ENCODE data around the gene AGAP3.

Gene AGAP3

DNA sequence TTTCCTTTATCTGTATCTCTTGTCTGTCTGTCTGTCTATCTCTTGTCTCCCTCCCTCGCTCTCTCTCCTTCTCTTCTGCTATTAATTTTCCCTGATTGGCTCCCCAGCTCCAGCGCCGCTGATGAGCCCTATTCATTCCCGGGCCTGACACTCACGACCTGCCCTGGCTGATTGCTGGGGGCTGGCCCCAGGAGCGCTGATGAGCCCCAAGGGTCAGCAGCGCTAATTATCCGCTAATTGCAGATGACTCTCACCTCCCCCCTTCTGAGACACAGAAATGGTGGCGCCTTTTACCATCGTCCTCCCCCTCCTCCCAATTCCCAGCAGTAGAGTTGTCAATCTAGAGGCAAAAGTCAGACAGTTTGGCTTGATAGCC is 82.5 kb downstream of the AGAP3 start:
- no peak for DNase-seq

DNA sequence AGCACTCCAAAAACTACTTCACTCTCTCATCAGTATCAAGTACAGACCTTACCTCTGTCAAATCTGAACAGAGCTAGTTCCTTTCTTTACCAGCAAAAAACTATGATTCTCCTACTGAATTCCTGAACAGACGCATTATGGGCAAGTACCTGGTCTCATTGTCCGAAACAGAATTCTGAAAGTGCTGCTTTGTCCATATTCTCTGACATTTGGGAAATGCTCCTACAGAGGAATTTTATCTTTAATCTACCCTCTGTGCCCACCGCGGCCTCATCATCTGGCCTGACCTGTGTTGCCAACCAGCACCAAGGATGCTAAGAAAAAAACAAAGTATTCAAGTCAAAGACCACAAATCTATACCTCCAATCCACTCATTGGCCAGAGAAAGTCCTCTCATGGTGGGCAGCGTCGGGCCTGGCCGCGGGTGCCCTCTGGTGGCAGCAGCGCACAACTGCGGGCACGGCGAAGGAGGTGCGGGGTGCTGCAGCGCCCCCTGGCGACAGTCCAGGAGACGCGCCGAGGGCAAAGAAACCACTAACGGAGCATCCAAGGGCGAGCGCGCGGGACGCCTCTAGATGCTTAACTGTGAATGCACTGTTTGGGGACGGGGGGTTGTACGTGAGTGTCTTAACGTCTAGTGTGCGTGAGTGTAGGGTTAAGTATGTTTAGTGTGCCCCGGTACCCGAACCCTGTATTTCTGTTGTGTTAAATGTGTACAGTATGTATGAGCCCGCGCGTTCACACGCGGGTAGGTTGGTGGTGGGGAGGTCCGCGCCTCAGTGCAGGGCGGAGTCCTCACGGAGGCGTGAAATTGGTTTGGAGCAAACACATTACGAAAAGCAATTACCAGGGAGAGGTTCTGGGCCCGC is 86.2 kb downstream of the AGAP3 start:
- DNase-seq = no peak

DNA sequence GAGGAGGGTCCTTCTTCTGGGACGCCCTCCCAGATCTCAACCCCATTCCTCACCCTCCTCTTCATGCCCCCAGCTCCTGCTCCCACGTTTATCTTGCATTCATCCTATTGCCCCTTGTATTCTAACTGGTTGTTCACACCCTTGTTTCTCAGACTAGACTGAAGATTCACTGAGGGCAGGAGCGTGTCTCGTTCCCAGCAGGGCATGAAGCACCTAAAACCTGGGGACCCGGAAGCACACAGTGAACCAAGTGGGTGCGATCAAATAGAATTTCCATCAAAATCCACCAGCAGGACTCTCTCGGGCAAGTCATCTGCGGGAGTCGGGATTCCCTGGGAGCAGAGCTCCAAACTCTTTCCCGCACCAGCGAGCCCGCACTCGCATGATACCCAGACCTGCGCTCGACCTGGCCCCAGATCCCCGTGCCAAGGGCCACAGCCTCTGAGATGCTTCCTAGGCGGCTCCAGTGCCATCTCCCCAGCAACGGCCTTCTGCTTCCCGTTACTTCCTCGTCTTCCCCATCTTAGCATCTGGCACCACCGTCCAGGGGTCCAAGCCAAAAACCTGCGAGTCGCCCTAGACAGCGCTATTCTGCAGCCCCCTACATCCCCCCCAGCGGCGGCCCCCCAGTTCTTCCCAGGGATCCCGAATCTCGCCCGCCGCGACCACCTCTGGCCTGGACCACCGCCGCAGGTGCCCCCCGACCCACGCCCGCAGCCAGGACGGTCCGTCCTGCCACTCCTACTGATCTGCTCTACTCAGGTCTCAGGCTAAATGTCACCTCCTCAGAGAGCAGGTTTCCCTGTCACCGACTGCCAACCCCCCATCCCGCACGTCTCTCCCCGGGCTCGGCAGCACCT is 87.3 kb downstream of the AGAP3 start:
- DNase-seq = no peak

DNA sequence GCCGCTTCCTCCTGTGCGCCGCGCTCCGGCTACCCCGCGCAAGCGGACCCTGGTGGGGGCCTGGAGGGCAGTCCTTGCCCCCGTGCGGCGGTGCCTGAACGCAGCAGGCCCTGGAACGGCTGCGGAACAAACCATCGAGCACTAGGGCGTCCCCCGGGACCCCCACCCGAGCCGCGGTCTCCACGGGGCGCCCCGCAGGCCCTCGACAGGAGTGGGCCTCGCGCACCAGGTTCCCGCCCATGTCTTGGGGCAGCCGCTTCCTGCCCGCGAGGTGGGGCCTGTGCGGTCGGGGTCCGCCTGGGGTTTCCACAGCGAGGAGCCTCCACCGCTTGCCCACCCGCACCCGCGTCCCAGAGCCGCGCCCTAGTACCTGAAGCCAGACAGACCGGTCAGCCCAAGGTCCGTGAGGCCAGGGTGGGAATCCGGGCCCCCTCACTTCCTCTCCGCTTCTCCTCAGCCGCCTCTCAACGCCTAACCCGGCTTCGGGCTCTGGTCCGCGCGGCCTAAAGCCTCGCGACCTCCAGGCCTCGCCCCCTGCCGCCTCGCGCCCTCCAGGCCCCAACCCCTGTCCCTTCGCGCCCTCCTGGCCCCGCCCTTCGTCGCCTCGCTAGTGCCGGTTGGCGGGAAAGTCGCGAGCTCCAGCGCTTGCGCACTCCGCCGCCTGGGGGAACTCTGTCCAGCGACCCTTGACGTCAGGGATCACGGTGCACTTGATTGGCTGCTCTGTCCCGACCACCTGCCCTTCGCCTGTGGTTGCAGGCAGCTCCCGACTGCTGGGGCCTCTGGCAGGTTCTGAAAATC is 88.2 kb downstream of the AGAP3 start:
- no peak for DNase-seq

DNA sequence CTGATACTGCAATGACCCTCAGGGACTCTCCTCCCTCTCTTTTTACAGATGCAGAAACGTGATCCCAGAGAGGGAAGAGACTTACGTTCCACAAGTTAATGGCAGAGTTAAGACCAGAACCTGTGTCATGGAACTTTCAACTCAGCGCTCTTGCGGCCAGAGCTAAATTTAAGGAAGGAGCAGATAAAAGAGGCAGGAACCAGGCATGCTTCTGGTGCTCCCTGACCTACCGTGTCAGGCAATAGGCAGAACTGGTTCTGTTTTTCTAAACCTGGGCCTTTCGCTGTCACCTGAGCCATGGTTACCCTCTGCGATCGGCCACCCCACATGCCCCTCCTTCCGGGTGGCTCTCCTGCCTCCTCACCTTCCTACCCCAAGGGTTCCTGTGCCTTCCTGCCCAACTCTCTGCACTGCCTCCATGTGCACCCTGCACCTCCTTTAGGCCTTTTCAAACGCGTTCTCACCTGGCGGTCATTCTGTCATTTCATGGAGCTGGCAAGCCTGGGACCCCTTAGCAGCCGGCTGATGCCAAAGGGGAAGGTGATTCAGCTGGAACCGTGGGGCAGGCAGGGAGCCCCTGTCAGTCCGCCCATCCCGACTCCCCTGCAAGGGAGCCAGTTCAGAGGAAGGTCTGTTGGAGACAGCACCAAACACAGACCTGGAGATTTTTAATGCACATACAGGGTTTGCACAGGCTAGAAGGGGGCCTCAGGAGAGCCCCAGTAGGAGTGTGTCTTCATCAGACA is 88.9 kb downstream of the AGAP3 start:
- no peak for DNase-seq

DNA sequence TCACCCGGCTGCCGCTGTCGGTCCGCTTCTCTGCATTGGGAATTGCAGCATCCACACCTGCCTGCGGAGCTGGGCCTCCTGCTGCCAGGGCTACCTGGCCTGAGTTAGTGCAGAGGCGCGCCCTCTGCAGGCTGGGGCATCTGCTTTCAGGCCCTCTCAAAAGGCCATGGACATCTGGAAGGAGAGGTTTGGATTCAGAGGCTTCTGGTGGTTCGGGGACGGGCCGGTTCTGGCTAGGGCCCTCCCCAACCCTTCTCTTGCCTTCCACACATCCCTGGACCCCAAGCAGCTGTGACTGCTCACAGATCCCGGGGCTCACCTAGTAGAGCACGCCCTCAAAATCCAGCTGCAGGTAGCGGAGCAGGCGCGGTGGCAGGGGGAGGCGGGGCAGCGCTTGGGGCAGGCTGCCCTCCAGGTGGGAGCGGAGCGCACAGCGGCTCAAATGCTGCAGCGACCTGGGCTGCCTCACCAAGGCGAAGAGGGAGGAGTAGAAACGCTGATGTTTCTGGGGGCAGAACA is 89.6 kb downstream of the AGAP3 start:
- DNase-seq = no peak

DNA sequence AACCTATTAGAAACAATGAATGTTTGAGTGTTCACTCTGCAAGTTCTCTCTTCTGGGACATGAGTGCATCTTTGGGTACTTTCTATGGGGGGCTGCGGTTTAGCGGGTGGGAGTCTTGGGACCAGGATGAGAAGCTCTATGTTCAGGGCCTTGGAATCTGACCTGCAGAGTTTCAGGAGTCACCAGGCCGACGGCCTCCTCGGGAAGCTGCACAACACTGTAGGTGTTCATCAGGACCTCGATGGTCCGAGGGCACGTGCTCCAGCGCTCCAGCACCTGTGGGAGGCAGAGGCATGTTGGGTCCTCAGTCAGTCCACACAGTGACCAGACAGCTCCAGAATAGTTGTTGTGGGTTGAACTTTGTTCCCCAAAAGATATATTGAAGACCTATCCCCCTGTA is 90.1 kb downstream of the AGAP3 start:
- no peak for DNase-seq

DNA sequence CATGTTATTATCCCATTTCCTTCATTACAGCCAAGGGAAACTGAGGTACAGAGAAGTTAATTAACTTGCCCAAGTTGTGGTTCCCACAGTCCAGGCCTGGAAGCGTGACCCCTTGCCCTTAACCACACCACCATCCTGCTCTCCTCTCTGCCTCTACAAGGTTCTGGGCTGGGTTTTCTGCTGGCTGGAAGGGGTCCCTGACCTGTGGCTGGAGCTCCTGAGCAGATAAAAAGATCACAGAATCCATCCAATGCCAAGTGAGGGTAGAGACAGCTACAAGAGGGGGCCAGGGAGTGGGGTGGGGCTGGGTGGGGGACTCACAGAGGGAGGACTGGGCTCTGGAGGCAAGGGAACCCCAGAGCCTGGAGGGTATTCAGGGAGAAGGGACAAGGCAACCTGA is 91.0 kb downstream of the AGAP3 start:
- DNase-seq = no peak

DNA sequence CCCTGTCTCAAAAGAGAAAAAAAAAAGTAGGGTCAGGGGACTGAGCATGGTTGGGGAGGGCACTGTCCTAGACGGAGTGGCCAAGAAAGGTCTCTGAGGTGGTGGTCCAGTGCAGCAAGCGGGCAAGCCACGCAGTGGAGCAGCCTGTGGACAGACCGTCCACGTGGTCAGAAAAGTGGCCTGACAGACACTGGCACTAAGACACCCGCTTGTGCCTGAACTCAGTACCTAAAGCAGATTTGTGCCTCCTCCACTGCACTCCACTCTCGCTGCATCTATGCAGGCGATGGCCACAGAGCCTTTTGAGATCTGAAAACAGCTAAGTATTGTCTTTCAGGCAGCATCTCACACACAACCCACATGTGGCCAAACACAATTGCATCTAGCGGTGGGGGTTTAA is 92.0 kb downstream of the AGAP3 start:
- no peak for DNase-seq

DNA sequence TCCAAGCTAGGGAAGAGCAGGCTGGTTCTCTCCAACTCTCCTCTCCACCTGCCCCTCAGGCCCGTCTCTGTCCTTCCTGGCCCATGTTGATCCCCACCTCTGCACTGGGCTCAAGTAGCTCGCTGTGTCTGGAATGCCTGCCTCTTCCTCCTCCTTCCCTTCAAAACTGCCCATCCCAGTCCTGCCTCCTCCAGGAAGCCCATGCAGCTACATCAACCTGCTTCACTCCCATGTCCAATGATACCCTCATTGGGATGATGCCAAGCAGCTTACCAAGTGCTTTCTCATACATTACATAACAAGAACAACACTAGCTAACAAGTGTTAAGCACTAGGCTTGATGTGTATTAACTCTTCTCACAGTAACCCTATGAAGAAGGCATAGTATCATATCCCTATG is 92.6 kb downstream of the AGAP3 start:
- DNase-seq = no peak

DNA sequence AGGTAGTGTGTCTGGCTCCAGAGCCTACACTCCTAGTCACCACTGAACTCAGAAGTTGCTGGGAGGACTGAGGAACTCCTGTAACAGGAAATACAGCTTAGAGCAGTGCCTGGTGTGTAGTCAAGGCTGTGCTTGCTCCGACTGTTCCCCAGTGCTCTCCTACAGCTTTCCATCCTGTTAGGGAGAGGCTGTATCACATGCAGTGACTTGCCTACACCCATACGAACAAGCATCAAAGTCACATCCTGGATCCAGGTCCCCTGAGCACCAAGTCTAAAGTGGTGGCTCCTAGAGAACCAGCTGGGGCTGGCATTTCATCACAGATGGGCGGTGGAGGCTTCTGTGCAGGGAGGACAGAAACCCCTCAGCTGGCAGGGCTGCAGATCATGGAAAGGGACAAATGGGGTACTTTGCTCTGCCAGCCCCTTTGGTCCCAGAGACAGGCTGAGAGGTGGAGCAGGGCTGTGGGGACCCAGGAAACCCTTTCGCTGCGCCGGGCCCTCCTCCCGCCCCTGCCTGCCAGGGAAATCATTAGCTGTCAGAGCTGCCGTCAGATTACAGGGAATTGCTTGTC is 93.1 kb downstream of the AGAP3 start:
- DNase-seq = no peak

DNA sequence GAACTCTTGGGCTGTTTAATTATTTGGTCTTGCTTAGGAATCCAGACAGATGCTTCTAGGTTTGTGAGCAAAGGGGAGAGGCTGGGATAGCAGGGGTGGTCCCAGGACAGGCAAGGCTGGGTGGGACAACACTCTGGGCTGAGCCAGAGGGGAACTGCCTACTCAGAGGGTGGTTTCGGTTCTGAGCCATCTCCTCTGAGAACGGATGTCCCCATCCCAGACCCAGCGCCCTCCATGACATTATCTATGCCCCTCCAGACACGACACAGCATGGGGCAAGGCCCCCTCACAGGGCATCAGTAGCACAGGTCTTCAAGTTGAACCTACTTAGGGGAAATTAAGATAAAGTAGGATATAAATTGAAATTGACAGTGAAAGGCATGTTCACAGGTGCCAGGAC is 93.7 kb downstream of the AGAP3 start:
- DNase-seq = no peak

DNA sequence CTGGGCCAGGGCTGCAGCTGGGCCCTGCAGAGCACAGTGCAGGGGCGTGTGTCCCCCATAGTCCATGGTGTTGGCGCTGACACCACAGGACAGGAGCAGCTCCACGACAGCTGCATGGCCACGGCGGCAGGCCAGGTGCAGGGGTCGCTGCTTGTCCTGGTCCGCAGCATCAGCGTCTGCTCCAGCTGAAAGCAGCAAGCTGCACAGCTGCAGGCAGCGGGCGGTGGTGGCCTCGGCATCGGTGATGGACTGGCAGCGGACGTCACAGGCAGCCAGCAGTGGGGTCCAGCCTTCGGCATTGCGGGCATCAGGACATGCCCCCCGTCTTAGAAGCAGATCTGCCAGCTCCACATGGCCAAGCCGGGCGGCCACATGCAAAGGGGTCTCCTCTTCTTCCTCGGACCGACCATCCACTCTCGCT is 94.7 kb downstream of the AGAP3 start:
- DNase-seq = no peak

DNA sequence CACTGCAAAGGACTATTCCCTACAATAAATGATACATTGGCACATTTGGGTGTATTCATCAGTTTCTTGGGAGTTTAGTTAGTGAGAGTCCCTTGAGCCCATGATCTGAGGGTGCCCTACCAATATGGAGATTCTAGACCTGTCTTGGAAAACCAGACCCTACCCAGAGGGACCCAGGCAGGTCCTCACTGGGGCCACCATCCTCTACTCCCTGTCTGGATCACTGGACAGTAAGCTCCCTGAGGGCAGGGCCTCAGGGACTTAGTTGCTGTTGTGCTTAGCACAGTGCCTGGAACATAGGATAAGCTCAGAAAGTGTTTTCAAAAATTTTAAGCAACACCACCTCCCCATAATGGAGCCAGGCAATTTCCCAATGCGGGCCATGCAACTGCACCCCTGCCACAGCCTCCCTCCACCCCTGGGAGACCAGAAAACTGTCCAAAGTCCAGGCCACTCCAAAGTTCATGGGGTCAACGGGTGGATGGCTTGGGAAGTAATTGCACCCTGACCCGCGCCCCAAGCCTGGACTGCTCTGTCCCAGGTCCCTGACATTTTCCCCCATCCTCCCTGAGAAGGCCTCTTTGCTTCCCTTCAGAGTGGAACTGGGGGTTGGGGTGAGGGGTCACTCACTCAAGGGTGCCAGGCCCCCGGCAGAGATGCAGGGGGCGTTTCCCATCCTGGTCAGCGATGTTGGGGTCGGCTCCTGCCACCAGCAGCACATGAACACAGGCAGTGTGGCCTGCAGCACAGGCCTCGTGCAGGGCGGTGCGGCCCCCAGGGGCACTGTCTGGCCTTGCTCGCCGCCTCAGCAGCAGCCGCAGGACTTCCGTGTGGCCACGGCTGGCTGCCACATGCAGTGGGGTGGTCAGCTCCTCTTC is 99.7 kb downstream of the AGAP3 start:
- DNase-seq = no peak

DNA sequence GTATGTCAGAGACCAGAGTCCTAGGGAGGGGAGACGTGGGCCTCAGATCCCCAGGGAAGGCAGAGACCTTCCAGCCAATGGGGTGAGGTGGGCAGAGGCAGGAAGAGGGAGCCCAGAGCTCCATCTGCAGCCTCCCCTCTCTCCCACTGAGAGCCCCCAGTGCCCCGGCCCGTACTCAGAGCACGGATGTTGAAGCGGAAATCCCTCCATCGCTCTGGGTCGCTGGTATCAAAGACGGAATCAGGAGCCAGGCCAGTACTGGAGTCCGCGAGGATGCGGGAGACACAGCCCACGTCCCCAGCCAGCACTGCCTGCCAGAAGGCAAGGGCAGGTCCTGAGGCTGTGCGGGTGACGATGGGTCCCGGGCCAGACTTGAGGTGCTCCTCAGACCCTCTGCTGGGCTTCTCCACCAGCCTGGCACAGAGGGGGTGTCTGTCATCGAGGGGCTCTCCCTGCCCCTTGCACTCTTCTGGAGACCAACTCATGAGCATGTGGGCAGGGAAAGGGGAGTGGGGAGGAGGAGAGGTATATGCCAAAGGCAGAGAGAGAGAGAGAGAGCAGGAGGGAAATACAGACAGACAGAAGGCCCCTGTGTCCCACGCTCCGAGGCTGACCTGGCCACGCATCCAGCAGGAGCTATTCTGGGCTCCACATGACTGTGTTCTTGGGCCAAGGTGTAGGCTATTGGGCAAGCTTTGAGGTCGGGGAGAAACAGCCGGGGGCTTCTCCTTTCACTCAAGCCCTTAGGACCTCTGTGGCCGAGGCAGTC is 100.5 kb downstream of the AGAP3 start, which contains the start of gene ASB10:
ASB10 (minus strand) TSS at position 611 of the 769 bp plus-strand sequence; CDS start at position 491, 120 bp downstream.
- DNase-seq = no peak

DNA sequence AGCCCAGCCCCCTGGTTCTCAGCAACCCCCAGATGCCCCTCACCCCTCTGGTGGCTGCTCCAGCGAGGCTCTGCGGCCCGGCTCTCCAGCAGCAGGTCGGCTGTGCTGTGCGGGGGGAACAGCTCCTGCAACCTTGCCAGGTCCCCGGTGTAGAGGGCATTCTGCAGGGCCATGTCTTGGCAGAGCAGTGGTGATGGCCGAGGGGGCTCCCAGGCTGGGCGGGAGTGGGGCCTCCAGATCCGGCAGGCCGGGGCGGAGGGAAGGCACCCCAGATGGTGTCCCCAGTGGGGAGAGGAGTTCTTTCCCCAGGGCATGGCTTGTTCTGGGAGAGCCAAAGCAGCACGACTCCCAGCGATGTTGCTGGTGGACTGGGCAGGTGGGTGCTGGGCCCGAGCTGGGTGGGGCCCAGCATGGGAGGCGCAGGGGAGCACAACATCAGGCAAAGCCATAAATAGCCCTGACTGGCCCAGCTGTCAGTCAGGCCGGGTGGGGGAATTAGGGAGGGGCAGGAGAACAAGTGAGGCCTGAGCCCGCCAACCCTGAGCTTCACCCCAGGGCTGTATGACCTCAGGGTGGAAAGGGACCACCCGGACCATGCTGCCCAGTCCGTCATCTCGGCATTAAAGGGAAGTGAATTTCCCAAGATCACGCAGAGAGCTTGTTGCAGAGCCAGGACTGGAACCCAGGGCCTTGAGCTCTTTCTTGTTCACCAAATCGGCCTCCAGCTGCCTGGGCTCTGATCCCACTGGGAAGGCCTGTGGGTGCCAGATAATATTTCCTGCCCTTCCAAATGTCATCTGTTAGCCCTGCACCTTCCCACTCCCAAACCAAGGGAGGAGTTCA is 101.4 kb downstream of the AGAP3 start:
- DNase-seq = no peak

DNA sequence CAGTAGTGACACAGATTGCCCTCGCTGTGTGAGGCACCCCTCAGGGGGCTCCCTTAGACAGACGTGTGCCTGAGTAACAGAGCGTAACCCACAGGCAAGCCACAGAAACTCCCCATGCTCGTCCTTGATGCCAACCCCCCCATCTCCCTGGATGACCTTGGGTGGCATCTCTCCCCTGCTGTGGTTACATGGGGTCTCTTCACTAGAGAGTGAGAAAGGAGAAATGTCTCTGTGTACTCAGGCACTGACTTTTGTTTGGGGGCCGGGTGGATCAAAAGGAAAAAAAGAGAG is 101.9 kb downstream of the AGAP3 start:
- DNase-seq = no peak

DNA sequence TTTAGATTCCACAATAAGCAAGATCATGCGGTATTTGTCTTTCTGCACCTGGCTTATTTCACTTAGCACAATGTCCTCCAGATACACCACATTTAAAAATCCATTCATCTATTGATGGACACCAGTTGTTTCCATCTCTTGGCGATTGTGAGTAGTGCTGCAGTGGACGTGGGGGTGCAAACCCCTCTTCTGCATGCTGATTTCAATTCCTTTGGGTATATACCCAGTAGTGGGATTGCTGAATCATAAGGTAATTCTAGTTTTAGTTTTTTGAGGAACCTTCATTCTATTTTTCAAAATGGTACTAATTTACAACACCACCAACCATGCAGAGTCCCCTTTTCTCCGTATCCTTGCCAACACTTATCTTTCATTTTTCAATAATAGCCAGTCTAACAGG is 102.8 kb downstream of the AGAP3 start:
- no peak for DNase-seq

DNA sequence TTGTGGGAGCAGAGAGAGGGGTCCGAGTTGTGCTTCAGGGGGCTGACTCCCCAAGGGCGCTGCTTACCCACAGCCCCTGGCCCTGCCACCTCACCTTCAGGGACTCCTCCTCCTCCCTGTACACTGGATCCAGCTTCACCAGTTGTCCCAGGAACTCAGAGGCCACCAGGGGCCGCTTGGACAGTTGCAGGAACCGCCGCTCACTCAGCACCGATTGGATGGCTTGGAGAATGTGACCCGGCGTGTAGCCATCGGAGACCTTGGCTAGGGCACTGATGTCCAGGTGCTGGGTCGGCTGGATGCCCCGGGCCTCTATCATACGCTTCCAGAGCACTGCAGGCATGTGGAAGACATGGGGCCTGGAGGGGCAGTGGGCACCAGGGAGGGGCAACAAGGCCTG is 105.3 kb downstream of the AGAP3 start:
- DNase-seq = no peak

Data from SIG-M5 (cell line).